Measurements from ENCODE around the gene TICAM1.

- TF ChIP-seq CTCF (IDR thresholded peaks at IDR 0.05; ENCODE audit: control extremely low read depth in 1 of 3, insufficient read depth in 1 of 3, low read depth in 1 of 3, low read length in 3 of 3) (no peak), EZH2 (IDR thresholded peaks at IDR 0.05; ENCODE audit: low read depth, low read length, severe bottlenecking) (no peak), CHD2 (IDR thresholded peaks at IDR 0.05; ENCODE audit: low read length) (no peak), CREB1 (IDR thresholded peaks at IDR 0.05) (no peak), SUZ12 (IDR thresholded peaks at IDR 0.05; ENCODE audit: low read length) (no peak), POLR2AphosphoS5 (IDR thresholded peaks at IDR 0.05; ENCODE audit: low read depth, low read length) (no peak)
These were observed 29.6 kb upstream of the TICAM1 start for GRCh38 chr19:4861147-4861546.

All from H1 (cell line).